HepG2 (cell line): ENCODE data around the gene TK1. TPM values are rescaled to one million over a fixed set of nuclear protein-coding genes. Genes with fewer than 3 reads are reported as not detected.

Experiments
- CBX5 ChIP-seq: sonication (generic); formaldehyde crosslinking; IDR thresholded peaks from 2 replicates; pipeline ENCODE4 v1.4.0; 2020; ENCODE audit warnings: missing genetic modification reagents, borderline replicate concordance
- HNRNPUL1 ChIP-seq: fragments of 200-400 bp; formaldehyde crosslinking; IDR thresholded peaks from 2 replicates; pipeline ENCODE4 v1.6.1; 2017; ENCODE audit warnings: low read depth, mild to moderate bottlenecking, low read length, moderate library complexity
- HOXA5 ChIP-seq: sonication (generic); formaldehyde crosslinking; IDR thresholded peaks from 2 replicates; pipeline ENCODE4 v1.4.0; 2020; ENCODE audit warnings: missing genetic modification reagents
- IRF2 ChIP-seq: IDR thresholded peaks from 2 replicates; pipeline ENCODE4 v1.6.1; 2018; ENCODE audit warnings: missing genetic modification reagents, missing compliant biosample characterization
- KDM1A ChIP-seq: IDR thresholded peaks from 2 replicates; pipeline ENCODE4 v1.6.1; 2016; ENCODE audit warnings: missing compliant biosample characterization
- MAF1 ChIP-seq: sonication (generic); formaldehyde crosslinking; IDR thresholded peaks from 2 replicates; pipeline ENCODE4 v1.5.0; 2020; ENCODE audit warnings: missing genetic modification reagents, borderline replicate concordance
- POLR2G ChIP-seq: fragments of 200-400 bp; formaldehyde crosslinking; IDR thresholded peaks from 2 replicates; pipeline ENCODE4 v1.6.1; 2018; ENCODE audit warnings: mild to moderate bottlenecking, low read depth, low read length, moderate library complexity
- PPARG ChIP-seq: conservative IDR thresholded peaks from 2 replicates; pipeline ENCODE4 v1.6.1; 2016; ENCODE audit warnings: missing biosample characterization, missing genetic modification reagents
- U2AF1 ChIP-seq: fragments of 200-400 bp; formaldehyde crosslinking; optimal IDR thresholded peaks from 2 replicates; pipeline ENCODE3; 2017; ENCODE audit warnings: mild to moderate bottlenecking, low read depth, low read length
- ZKSCAN5 ChIP-seq: sonication (generic); formaldehyde crosslinking; IDR thresholded peaks from 2 replicates; pipeline ENCODE4 v1.5.1; 2020; ENCODE audit warnings: mild to moderate bottlenecking, missing genetic modification reagents
- ZKSCAN8 ChIP-seq: IDR thresholded peaks from 2 replicates; pipeline ENCODE4 v1.6.1; 2016; ENCODE audit warnings: borderline replicate concordance, missing genetic modification reagents, missing compliant biosample characterization
- ZMYM4 ChIP-seq: sonication (generic); formaldehyde crosslinking; IDR thresholded peaks from 2 replicates; pipeline ENCODE4 v1.8.1; 2023; ENCODE audit warnings: mild to moderate bottlenecking, missing genetic modification reagents
- ZNF510 ChIP-seq: sonication (generic); formaldehyde crosslinking; IDR thresholded peaks from 2 replicates; pipeline ENCODE4 v1.4.0; 2020; ENCODE audit warnings: low read depth, mild to moderate bottlenecking, missing genetic modification reagents
- polyA plus RNA-seq, 8 experiments: library from polyadenylated mRNA; depleted of rRNA in 3 of 8; stranded (reverse) in 7 of 8; unstranded in 1 of 8; fragments of >200 nt; fragmentation: Illumina TruSeq in 4 of 8; extraction: Trizol in 4 of 8; gene quantifications; 2 replicates each; pipeline versions ENCODE4 v1.2.1 to v1.2.3, GENCODE V29; 2011 to 2016; ENCODE audit warnings: low read depth in 4 of 8, missing spikeins in 1 of 8, mixed read lengths in 1 of 8; ENCODE audit not compliant: insufficient read depth in 1 of 8
- total RNA-seq, 5 experiments: library from RNA; depleted of rRNA; stranded (reverse); fragments of >200 nt; fragmentation: Illumina TruSeq; extraction: Trizol; gene quantifications; 2 replicates each; pipeline ENCODE4 v1.2.3, GENCODE V29; 2016; ENCODE audit warnings: low read depth in 1 of 5
- TF ChIP-seq, protein P1 (sequence below): sonication (generic); formaldehyde crosslinking; IDR thresholded peaks from 2 replicates; pipeline ENCODE4 v1.5.0; 2020; ENCODE audit warnings: missing genetic modification reagents
- TF ChIP-seq, protein P2 (sequence below): sonication (generic); formaldehyde crosslinking; IDR thresholded peaks from 2 replicates; pipeline ENCODE4 v1.4.0; 2020; ENCODE audit warnings: missing genetic modification reagents, mild to moderate bottlenecking, borderline replicate concordance
- TF ChIP-seq, protein P3 (sequence below), 2 experiments: IDR thresholded peaks; 2 replicates each; pipeline ENCODE4 v1.6.1; 2011 to 2012; ENCODE audit warnings: low read length in 2 of 2, borderline replicate concordance in 1 of 2, low read depth in 1 of 2, mild to moderate bottlenecking in 1 of 2, moderate library complexity in 1 of 2
- TF ChIP-seq, protein P4 (sequence below): IDR thresholded peaks from 2 replicates; pipeline ENCODE4 v1.6.1; 2016; ENCODE audit warnings: mild to moderate bottlenecking
- TF ChIP-seq, protein P5 (sequence below): IDR thresholded peaks from 2 replicates; pipeline ENCODE4 v1.6.1; 2012; ENCODE audit warnings: low read depth, low read length, improper control_type of control experiment

TK1 gene
- total and polyA plus RNA-seq, 2 of the 13 experiments (the other 11 are each of a cell fraction or from before 2014, with no cell fraction given) = 45.0 to 96.0 TPM

DNA sequence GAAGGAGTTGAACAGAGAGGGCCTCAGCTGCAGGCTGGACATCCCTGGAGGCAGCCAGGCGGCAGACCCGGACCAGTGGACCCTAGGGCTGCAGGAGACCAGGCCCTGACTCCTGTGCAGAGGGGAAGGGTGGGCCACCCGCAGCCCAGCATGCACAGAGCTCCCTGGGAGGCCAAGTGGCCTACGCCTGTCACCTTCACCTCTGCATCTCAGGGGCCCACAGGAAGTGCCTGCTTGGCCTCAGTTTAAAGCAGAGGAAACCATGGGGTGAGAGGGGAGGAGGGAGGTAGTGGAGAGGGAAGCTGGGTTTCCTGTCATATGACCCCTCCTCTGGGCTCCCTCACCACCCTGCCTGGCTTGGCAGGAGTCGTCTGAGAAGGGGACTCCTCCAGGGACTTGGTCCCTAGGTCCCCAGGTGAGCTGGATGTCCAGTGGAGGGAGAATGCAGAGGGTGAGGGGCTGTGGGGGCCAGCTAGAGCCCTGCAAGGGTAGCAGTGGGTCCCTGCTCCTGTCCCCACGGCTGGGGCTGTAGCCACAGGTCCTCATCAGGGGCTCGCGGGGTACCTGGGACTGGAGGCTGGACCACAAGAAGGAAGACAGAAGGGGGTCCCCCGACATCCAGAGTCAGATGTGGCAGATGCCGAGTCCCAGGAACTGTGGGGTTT, 56.3 kb downstream of the TK1 start, which contains the start of gene TMC8 (continued):
- no peak for TF ChIP-seq MAF1
- TF ChIP-seq, protein P1, sequence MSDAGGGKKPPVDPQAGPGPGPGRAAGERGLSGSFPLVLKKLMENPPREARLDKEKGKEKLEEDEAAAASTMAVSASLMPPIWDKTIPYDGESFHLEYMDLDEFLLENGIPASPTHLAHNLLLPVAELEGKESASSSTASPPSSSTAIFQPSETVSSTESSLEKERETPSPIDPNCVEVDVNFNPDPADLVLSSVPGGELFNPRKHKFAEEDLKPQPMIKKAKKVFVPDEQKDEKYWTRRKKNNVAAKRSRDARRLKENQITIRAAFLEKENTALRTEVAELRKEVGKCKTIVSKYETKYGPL = no peak
- TF ChIP-seq, protein P2, sequence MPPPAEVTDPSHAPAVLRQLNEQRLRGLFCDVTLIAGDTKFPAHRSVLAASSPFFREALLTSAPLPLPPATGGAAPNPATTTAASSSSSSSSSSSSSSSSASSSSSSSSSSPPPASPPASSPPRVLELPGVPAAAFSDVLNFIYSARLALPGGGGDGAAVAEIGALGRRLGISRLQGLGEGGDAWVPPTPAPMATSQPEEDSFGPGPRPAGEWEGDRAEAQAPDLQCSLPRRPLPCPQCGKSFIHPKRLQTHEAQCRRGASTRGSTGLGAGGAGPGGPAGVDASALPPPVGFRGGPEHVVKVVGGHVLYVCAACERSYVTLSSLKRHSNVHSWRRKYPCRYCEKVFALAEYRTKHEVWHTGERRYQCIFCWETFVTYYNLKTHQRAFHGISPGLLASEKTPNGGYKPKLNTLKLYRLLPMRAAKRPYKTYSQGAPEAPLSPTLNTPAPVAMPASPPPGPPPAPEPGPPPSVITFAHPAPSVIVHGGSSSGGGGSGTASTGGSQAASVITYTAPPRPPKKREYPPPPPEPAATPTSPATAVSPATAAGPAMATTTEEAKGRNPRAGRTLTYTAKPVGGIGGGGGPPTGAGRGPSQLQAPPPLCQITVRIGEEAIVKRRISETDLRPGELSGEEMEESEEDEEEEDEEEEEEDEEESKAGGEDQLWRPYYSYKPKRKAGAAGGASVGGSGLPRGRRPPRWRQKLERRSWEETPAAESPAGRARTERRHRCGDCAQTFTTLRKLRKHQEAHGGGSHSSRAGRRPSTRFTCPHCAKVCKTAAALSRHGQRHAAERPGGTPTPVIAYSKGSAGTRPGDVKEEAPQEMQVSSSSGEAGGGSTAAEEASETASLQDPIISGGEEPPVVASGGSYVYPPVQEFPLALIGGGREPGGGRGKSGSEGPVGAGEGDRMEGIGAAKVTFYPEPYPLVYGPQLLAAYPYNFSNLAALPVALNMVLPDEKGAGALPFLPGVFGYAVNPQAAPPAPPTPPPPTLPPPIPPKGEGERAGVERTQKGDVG (CRISPR knock-in tag) = no peak
- TF ChIP-seq IRF2 (CRISPR knock-in tag) = peak; percentile 59; the same call in 1 of the 2 replicates
- TF ChIP-seq, protein P3, sequence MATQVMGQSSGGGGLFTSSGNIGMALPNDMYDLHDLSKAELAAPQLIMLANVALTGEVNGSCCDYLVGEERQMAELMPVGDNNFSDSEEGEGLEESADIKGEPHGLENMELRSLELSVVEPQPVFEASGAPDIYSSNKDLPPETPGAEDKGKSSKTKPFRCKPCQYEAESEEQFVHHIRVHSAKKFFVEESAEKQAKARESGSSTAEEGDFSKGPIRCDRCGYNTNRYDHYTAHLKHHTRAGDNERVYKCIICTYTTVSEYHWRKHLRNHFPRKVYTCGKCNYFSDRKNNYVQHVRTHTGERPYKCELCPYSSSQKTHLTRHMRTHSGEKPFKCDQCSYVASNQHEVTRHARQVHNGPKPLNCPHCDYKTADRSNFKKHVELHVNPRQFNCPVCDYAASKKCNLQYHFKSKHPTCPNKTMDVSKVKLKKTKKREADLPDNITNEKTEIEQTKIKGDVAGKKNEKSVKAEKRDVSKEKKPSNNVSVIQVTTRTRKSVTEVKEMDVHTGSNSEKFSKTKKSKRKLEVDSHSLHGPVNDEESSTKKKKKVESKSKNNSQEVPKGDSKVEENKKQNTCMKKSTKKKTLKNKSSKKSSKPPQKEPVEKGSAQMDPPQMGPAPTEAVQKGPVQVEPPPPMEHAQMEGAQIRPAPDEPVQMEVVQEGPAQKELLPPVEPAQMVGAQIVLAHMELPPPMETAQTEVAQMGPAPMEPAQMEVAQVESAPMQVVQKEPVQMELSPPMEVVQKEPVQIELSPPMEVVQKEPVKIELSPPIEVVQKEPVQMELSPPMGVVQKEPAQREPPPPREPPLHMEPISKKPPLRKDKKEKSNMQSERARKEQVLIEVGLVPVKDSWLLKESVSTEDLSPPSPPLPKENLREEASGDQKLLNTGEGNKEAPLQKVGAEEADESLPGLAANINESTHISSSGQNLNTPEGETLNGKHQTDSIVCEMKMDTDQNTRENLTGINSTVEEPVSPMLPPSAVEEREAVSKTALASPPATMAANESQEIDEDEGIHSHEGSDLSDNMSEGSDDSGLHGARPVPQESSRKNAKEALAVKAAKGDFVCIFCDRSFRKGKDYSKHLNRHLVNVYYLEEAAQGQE (IDR thresholded peaks at IDR 0.05; ENCODE audit: borderline replicate concordance in 1 of 2, low read depth in 1 of 2, low read length in 2 of 2) = no peak
- no peak for TF ChIP-seq ZNF510 (CRISPR knock-in tag)
- TF ChIP-seq PPARG (CRISPR knock-in tag) = peak; percentile 64; the same call in 1 of the 2 replicates
- TF ChIP-seq HOXA5 (CRISPR knock-in tag) = no peak
- TF ChIP-seq POLR2G = no peak
- TF ChIP-seq ZKSCAN5 (CRISPR knock-in tag) = no peak
- no peak for TF ChIP-seq KDM1A
- TF ChIP-seq, protein P4, sequence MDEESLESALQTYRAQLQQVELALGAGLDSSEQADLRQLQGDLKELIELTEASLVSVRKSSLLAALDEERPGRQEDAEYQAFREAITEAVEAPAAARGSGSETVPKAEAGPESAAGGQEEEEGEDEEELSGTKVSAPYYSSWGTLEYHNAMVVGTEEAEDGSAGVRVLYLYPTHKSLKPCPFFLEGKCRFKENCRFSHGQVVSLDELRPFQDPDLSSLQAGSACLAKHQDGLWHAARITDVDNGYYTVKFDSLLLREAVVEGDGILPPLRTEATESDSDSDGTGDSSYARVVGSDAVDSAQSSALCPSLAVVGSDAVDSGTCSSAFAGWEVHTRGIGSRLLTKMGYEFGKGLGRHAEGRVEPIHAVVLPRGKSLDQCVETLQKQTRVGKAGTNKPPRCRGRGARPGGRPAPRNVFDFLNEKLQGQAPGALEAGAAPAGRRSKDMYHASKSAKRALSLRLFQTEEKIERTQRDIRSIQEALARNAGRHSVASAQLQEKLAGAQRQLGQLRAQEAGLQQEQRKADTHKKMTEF (CRISPR knock-in tag) = peak; percentile 64; the same call in 1 of the 2 replicates
- no peak for TF ChIP-seq U2AF1
- TF ChIP-seq, protein P5, sequence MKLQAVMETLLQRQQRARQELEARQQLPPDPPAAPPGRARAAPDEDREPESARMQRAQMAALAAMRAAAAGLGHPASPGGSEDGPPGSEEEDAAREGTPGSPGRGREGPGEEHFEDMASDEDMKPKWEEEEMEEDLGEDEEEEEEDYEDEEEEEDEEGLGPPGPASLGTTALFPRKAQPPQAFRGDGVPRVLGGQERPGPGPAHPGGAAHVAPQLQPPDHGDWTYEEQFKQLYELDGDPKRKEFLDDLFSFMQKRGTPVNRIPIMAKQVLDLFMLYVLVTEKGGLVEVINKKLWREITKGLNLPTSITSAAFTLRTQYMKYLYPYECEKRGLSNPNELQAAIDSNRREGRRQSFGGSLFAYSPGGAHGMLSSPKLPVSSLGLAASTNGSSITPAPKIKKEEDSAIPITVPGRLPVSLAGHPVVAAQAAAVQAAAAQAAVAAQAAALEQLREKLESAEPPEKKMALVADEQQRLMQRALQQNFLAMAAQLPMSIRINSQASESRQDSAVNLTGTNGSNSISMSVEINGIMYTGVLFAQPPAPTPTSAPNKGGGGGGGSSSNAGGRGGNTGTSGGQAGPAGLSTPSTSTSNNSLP = no peak
- TF ChIP-seq ZMYM4 = no peak
- no peak for TF ChIP-seq HNRNPUL1
- no peak for TF ChIP-seq ZKSCAN8 (CRISPR knock-in tag)
- no peak for TF ChIP-seq CBX5 (CRISPR knock-in tag)
